WTC11 (cell line): Measurements from ENCODE around the gene PTPRN2. TPM values are rescaled to one million over a fixed set of nuclear protein-coding genes. Genes with fewer than 3 reads are reported as not detected.

ENCODE experiments used
- ATAC-seq: fragments of 200-7000 bp; cut with Tn5 transposase; 2 replicates; pipeline ENCODE4 v1.10.0; 2021; ENCODE audit warnings: mild to moderate bottlenecking, moderate library complexity
- CTCF ChIA-PET: fragments of 300-600 bp; sonication (Branson Sonifier 250); formaldehyde crosslinking; loops from one replicate; lab custom pipeline; 2021; ENCODE audit warnings: antibody characterized with exemption; lab: Charles Lee
- POLR2A ChIA-PET: fragments of 350-600 bp; sonication (Branson Sonifier 250); formaldehyde crosslinking; loops from one replicate; lab custom pipeline; 2021; ENCODE audit warnings: antibody characterized with exemption; lab: Charles Lee
- DNase-seq: peaks from one replicate; pipeline ENCODE4 v3.0.0; 2021; ENCODE audit warnings: low spot score
- H3K27ac Mint-ChIP-seq: 2 replicates; pipeline ENCODE4 v1.8.0; 2021; ENCODE audit warnings: mixed read lengths
- H3K27me3 Mint-ChIP-seq: 2 replicates; pipeline ENCODE4 v1.8.0; 2021; ENCODE audit warnings: low read depth, mild to moderate bottlenecking, moderate library complexity, mixed read lengths
- H3K36me3 Mint-ChIP-seq: 2 replicates; pipeline ENCODE4 v1.8.0; 2021; ENCODE audit warnings: mixed read lengths
- H3K4me1 Mint-ChIP-seq: 2 replicates; pipeline ENCODE4 v1.8.0; 2022; ENCODE audit warnings: mixed read lengths
- H3K4me3 Mint-ChIP-seq: 2 replicates; pipeline ENCODE4 v1.8.0; 2021; ENCODE audit warnings: mild to moderate bottlenecking, moderate library complexity, mixed read lengths
- H3K9me3 Mint-ChIP-seq: 2 replicates; pipeline ENCODE4 v1.8.0; 2021; ENCODE audit warnings: mixed read lengths
- AR ChIP-seq: fragments of 250-450 bp; sonication (Bioruptor Pico); IDR thresholded peaks from 2 replicates; pipeline ENCODE4 v1.9.0; 2021; ENCODE audit warnings: mild to moderate bottlenecking
- ARID4B ChIP-seq: sonication (generic); formaldehyde crosslinking; IDR thresholded peaks from 2 replicates; pipeline ENCODE4 v1.8.0; 2023; ENCODE audit warnings: missing genetic modification reagents, mild to moderate bottlenecking, borderline replicate concordance
- ATF1 ChIP-seq: sonication (generic); formaldehyde crosslinking; IDR thresholded peaks from 2 replicates; pipeline ENCODE4 v1.8.1; 2023; ENCODE audit warnings: mild to moderate bottlenecking, moderate library complexity, missing genetic modification reagents
- CREB1 ChIP-seq: sonication (generic); formaldehyde crosslinking; IDR thresholded peaks from 2 replicates; pipeline ENCODE4 v1.8.0; 2023; ENCODE audit warnings: mild to moderate bottlenecking, missing genetic modification reagents
- FOXK1 ChIP-seq: sonication (generic); formaldehyde crosslinking; IDR thresholded peaks from 2 replicates; pipeline ENCODE4 v1.8.0; 2022; ENCODE audit warnings: mild to moderate bottlenecking, moderate library complexity, missing genetic modification reagents
- FOXP1 ChIP-seq: sonication (generic); formaldehyde crosslinking; IDR thresholded peaks from 2 replicates; pipeline ENCODE4 v1.8.0; 2022; ENCODE audit warnings: missing genetic modification reagents, mild to moderate bottlenecking, moderate library complexity, borderline replicate concordance
- GRHL2 ChIP-seq: fragments of 250-450 bp; sonication (Bioruptor Pico); IDR thresholded peaks from 2 replicates; pipeline ENCODE4 v1.8.0; 2022; ENCODE audit warnings: mild to moderate bottlenecking, moderate library complexity; ENCODE audit not compliant: insufficient replicate concordance, severe bottlenecking
- NFATC4 ChIP-seq: fragments of 250-450 bp; sonication (Bioruptor Pico); IDR thresholded peaks from 2 replicates; pipeline ENCODE4 v1.9.0; 2021; ENCODE audit warnings: mild to moderate bottlenecking
- NR2C2 ChIP-seq: sonication (generic); formaldehyde crosslinking; IDR thresholded peaks from 2 replicates; pipeline ENCODE4 v1.8.0; 2022; ENCODE audit warnings: mild to moderate bottlenecking, missing genetic modification reagents
- OVOL2 ChIP-seq: fragments of 250-450 bp; sonication (Bioruptor Pico); IDR thresholded peaks from 2 replicates; pipeline ENCODE4 v1.9.0; 2021; ENCODE audit warnings: mild to moderate bottlenecking, borderline replicate concordance
- PRDM15 ChIP-seq: sonication (generic); formaldehyde crosslinking; IDR thresholded peaks from 2 replicates; pipeline ENCODE4 v1.8.0; 2022; ENCODE audit warnings: missing genetic modification reagents
- PRRX2 ChIP-seq: fragments of 250-450 bp; sonication (Bioruptor Pico); IDR thresholded peaks from 2 replicates; pipeline ENCODE4 v1.8.0; 2021; ENCODE audit warnings: mild to moderate bottlenecking
- SP1 ChIP-seq: sonication (generic); formaldehyde crosslinking; conservative IDR thresholded peaks from 2 replicates; pipeline ENCODE4 v1.8.1; 2022; ENCODE audit warnings: missing genetic modification reagents
- STAT6 ChIP-seq: sonication (generic); formaldehyde crosslinking; conservative IDR thresholded peaks from 2 replicates; pipeline ENCODE4 v1.8.1; 2023; ENCODE audit warnings: mild to moderate bottlenecking, low read depth, missing genetic modification reagents, moderate library complexity
- ZBTB43 ChIP-seq: sonication (generic); formaldehyde crosslinking; IDR thresholded peaks from 2 replicates; pipeline ENCODE4 v1.8.1; 2023; ENCODE audit warnings: mild to moderate bottlenecking, missing genetic modification reagents
- ZNF219 ChIP-seq: sonication (generic); formaldehyde crosslinking; IDR thresholded peaks from 2 replicates; pipeline ENCODE4 v1.8.0; 2023; ENCODE audit warnings: missing genetic modification reagents, mild to moderate bottlenecking, borderline replicate concordance
- ZNF263 ChIP-seq: sonication (generic); formaldehyde crosslinking; IDR thresholded peaks from 2 replicates; pipeline ENCODE4 v1.8.1; 2022; ENCODE audit warnings: low read depth, mild to moderate bottlenecking, moderate library complexity, missing genetic modification reagents
- ZNF423 ChIP-seq: fragments of 250-450 bp; sonication (Bioruptor Pico); IDR thresholded peaks from 2 replicates; pipeline ENCODE4 v2.1.2; 2022; ENCODE audit warnings: mild to moderate bottlenecking, moderate library complexity
- total RNA-seq: library from RNA; stranded (reverse); gene quantifications from 3 replicates; pipeline ENCODE4 v1.2.3, GENCODE V29; 2021

The PTPRN2 gene
- total RNA-seq, 1 experiment from 2014 or later = 4.7 TPM

GRCh38 chr7:158606129-158606528 lies 18.5 kb upstream of the PTPRN2 start:
- CTCF ChIA-PET = interaction anchor here (1.6 kb wide), 1 partner anchor 41 kb away, joined by 6 read pairs; no protein-coding TSS in a partner anchor
- DNase-seq = no peak
- no peak overlapping the region for H3K4me3 Mint-ChIP-seq
- H3K4me1 Mint-ChIP-seq = no peaks in the 10 kb centered on the region
- TF ChIP-seq ATF1 (no peak), AR (no peak), SP1 (CRISPR knock-in tag) (no peak), GRHL2 (CRISPR knock-in tag) (no peak), FOXP1 (CRISPR knock-in tag) (no peak), NR2C2 (no peak), ZBTB43 (CRISPR knock-in tag) (no peak), PRDM15 (CRISPR knock-in tag) (no peak), NFATC4 (CRISPR knock-in tag) (no peak), STAT6 (CRISPR knock-in tag) (no peak), ZNF423 (CRISPR knock-in tag) (no peak), FOXK1 (CRISPR knock-in tag) (no peak)
- no peak overlapping the region for H3K27ac Mint-ChIP-seq
- no peaks in the 10 kb centered on the region for H3K27me3 Mint-ChIP-seq
- no peaks in the 10 kb centered on the region for H3K9me3 Mint-ChIP-seq
- ATAC-seq = no peak
- POLR2A ChIA-PET = no interaction called here
- peaks cover 21% of the 10 kb centered on the region; the same call in 1 of the 2 replicates for H3K36me3 Mint-ChIP-seq

- Mint-ChIP-seq H3K27ac (peak overlapping the region; percentile 22; the same call in 1 of the 2 replicates), H3K27me3 (no peaks in the 10 kb centered on the region), H3K36me3 (peaks cover 19% of the 10 kb centered on the region; the same call in 1 of the 2 replicates), H3K4me1 (no peaks in the 10 kb centered on the region), H3K9me3 (no peaks in the 10 kb centered on the region), H3K4me3 (no peak overlapping the region)
- no peak for DNase-seq
- CTCF ChIA-PET = interaction anchor here (0.6 kb wide), 1 partner anchor 397 kb away, joined by 3 read pairs; no protein-coding TSS in a partner anchor
- ATAC-seq = no peak
- POLR2A ChIA-PET = no interaction called here
- TF ChIP-seq ZNF219 (CRISPR knock-in tag) (no peak), ZNF263 (CRISPR knock-in tag) (no peak), PRRX2 (CRISPR knock-in tag) (no peak), CREB1 (CRISPR knock-in tag) (no peak), ATF1 (no peak), ARID4B (CRISPR knock-in tag) (no peak), OVOL2 (CRISPR knock-in tag) (no peak)
These were observed 16.4 kb upstream of the PTPRN2 start for GRCh38 chr7:158603773-158604755.
